CD14-positive monocyte (primary cell): ENCODE results near the gene RNASE4. TPM values are rescaled to one million over a fixed set of nuclear protein-coding genes. Genes with fewer than 3 reads are reported as not detected.

ENCODE experiments used
- DNase-seq, 3 donors: peaks; one replicate each; pipeline ENCODE4 v3.0.0-alpha.2; 2011 to 2022
- H2AFZ ChIP-seq: 2 replicates; pipeline ENCODE4 v1.6.0; 2012; ENCODE audit warnings: mild to moderate bottlenecking, low read depth, low read length, inconsistent platforms; ENCODE audit not compliant: insufficient read depth, poor library complexity, severe bottlenecking
- H3K27ac ChIP-seq, 2 donors: 1 replicate in 1 of 2; 2 replicates in 1 of 2; pipeline ENCODE4 v1.5.1; 2012 to 2013; ENCODE audit warnings: low read length in 2 of 2, control low read depth in 1 of 2, inconsistent platforms in 1 of 2, low read depth in 1 of 2, mild to moderate bottlenecking in 1 of 2
- H3K27me3 ChIP-seq, 2 donors: one replicate each; pipeline versions ENCODE4 v1.6.0 to v1.6.1; 2011 to 2013; ENCODE audit warnings: low read length in 2 of 2; ENCODE audit not compliant: control insufficient read depth in 2 of 2, insufficient read depth in 2 of 2
- H3K36me3 ChIP-seq, 2 donors: replicated peaks in 1 of 2; 1 replicate in 1 of 2; 2 replicates in 1 of 2; pipeline versions ENCODE4 v1.5.1 to v1.6.1; 2012 to 2013; ENCODE audit warnings: low read length in 2 of 2, control low read depth in 1 of 2, inconsistent platforms in 1 of 2, mild to moderate bottlenecking in 1 of 2; ENCODE audit not compliant: insufficient read depth in 2 of 2, control insufficient read depth in 1 of 2
- H3K4me1 ChIP-seq, 2 donors: 1 replicate in 1 of 2; 2 replicates in 1 of 2; pipeline versions ENCODE4 v1.5.1 to v1.6.1; 2012 to 2013; ENCODE audit warnings: low read length in 2 of 2, control low read depth in 1 of 2, inconsistent platforms in 1 of 2, mild to moderate bottlenecking in 1 of 2, moderate library complexity in 1 of 2; ENCODE audit not compliant: insufficient read depth in 2 of 2, control insufficient read depth in 1 of 2
- H3K4me2 ChIP-seq: replicated peaks from 2 replicates; pipeline ENCODE3; 2012; ENCODE audit warnings: low read length, moderate library complexity, mild to moderate bottlenecking; ENCODE audit not compliant: poor library complexity, severe bottlenecking; ENCODE audit errors: extremely low read depth
- H3K4me3 ChIP-seq, 3 experiments: fragments of 200-600 bp in 1 of 3; sonication (generic) in 1 of 3; replicated peaks in 1 of 3; 1 replicate in 2 of 3; 2 replicates in 1 of 3; pipeline ENCODE4 v1.5.1; 2011 to 2013; ENCODE audit warnings: low read length in 3 of 3, mild to moderate bottlenecking in 3 of 3, control low read depth in 2 of 3, low read depth in 2 of 3, inconsistent platforms in 1 of 3, moderate library complexity in 1 of 3
- H3K79me2 ChIP-seq: 2 replicates; pipeline ENCODE4 v1.6.0; 2012; ENCODE audit warnings: mild to moderate bottlenecking, control low read depth, inconsistent platforms, low read length, moderate library complexity; ENCODE audit not compliant: insufficient read depth
- H3K9ac ChIP-seq: 2 replicates; pipeline ENCODE4 v1.6.0; 2017; ENCODE audit warnings: low read length, mild to moderate bottlenecking; ENCODE audit not compliant: insufficient read depth, poor library complexity, severe bottlenecking
- H3K9me3 ChIP-seq, 2 donors: replicated peaks in 1 of 2; 1 replicate in 1 of 2; 2 replicates in 1 of 2; pipeline versions ENCODE4 v1.5.1 to v1.6.1; 2012 to 2013; ENCODE audit warnings: low read length in 2 of 2, control low read depth in 1 of 2; ENCODE audit not compliant: control insufficient read depth in 1 of 2, insufficient read depth in 1 of 2
- H4K20me1 ChIP-seq: 2 replicates; pipeline ENCODE4 v1.6.0; 2012; ENCODE audit warnings: mild to moderate bottlenecking, low read length, control low read depth, moderate library complexity; ENCODE audit not compliant: insufficient read depth
- H3K27ac Mint-ChIP-seq, 7 donors: one replicate each; pipeline ENCODE4 v1.8.0; 2020; ENCODE audit warnings: mild to moderate bottlenecking in 7 of 7, mixed read lengths in 7 of 7, moderate library complexity in 6 of 7, inconsistent platforms in 2 of 7
- H3K27me3 Mint-ChIP-seq, 3 donors: one replicate each; pipeline ENCODE4 v1.8.0; 2021 to 2022; ENCODE audit warnings: low read depth in 3 of 3, mild to moderate bottlenecking in 3 of 3, mixed read lengths in 3 of 3, moderate library complexity in 3 of 3, inconsistent platforms in 1 of 3
- H3K36me3 Mint-ChIP-seq, 2 donors: one replicate each; pipeline ENCODE4 v1.8.0; 2020; ENCODE audit warnings: mixed read lengths in 2 of 2, inconsistent platforms in 1 of 2, mild to moderate bottlenecking in 1 of 2
- H3K4me1 Mint-ChIP-seq: one replicate; pipeline ENCODE4 v1.8.0; 2020; ENCODE audit warnings: mild to moderate bottlenecking, mixed read lengths
- H3K4me3 Mint-ChIP-seq, 2 donors: one replicate each; pipeline ENCODE4 v1.8.0; 2020; ENCODE audit warnings: mild to moderate bottlenecking in 2 of 2, mixed read lengths in 2 of 2, moderate library complexity in 1 of 2
- H3K9me3 Mint-ChIP-seq, 7 donors: one replicate each; pipeline ENCODE4 v1.8.0; 2020 to 2022; ENCODE audit warnings: mixed read lengths in 7 of 7, mild to moderate bottlenecking in 6 of 7, moderate library complexity in 6 of 7, inconsistent platforms in 2 of 7
- CTCF ChIP-seq: fragments of 200-600 bp; IDR thresholded peaks from one replicate; pipeline ENCODE4 v1.8.0; 2022; ENCODE audit warnings: antibody characterized with exemption, mild to moderate bottlenecking
- WGBS: methylation state at CpG from one replicate; pipeline ENCODE4 v1.1.5; 2013; ENCODE audit warnings: missing lambda C conversion rate; ENCODE audit not compliant: insufficient coverage; 5-methylcytosine and 5-hydroxymethylcytosine counted together
- intact Hi-C, 2 donors: fragments of 100-400 bp; cut with micrococcal nuclease; formaldehyde crosslinking; loops; one replicate each; pipeline versions ENCODE4 v1.15.0 to v1.15.1; 2023
- polyA plus RNA-seq, 3 donors: library from polyadenylated mRNA; depleted of rRNA in 1 of 3; unstranded in 2 of 3; stranded (reverse) in 1 of 3; fragments of 300-500 nt in 2 of 3; fragments of >200 nt in 1 of 3; fragmentation: Illumina TruSeq in 2 of 3; gene quantifications; 1 replicate in 2 of 3; 2 replicates in 1 of 3; pipeline ENCODE4 v1.2.3, GENCODE V29; 2012 to 2021

RNASE4 gene
- polyA plus RNA-seq, 3 donors: 18.5 to 85.8 (median 49.1) TPM

- peak overlapping the region in 1 of 3 experiments; percentile 15 for H3K4me3 ChIP-seq
- DNase-seq: peak; percentile 39 to 75 (median 63)
- no peak for TF ChIP-seq CTCF
- no peaks in the 10 kb centered on the region for H3K9me3 ChIP-seq
- H3K36me3 ChIP-seq: no peaks in the 10 kb centered on the region
- no peak overlapping the region for H3K9ac ChIP-seq
- peak overlapping the region; percentile 20 for H3K4me2 ChIP-seq
- no peaks in the 10 kb centered on the region for H3K27me3 ChIP-seq
- peak overlapping the region; percentile 61 for H2AFZ ChIP-seq
- H3K9me3 Mint-ChIP-seq: peaks cover 0 to 2% (median 0%) of the 10 kb centered on the region in 7 donors
- H3K4me1 Mint-ChIP-seq: peaks cover 36% of the 10 kb centered on the region
- peak overlapping the region in 6 of 7 donors; percentile 6 to 55 (median 41) for H3K27ac Mint-ChIP-seq
- no peaks in the 10 kb centered on the region for H3K79me2 ChIP-seq
- H3K27me3 Mint-ChIP-seq: peaks cover 0 to 5% (median 5%) of the 10 kb centered on the region in 3 donors
- H4K20me1 ChIP-seq: no peaks in the 10 kb centered on the region
- peak overlapping the region in 1 of 2 donors; percentile 8 for H3K27ac ChIP-seq
- intact Hi-C loops: no loop called here
- H3K4me3 Mint-ChIP-seq: peak overlapping the region in 1 of 2 donors; percentile 55
- peaks cover 0 to 2% of the 10 kb centered on the region in 2 donors for H3K36me3 Mint-ChIP-seq
- 0% methylated on average over 1 of the region's 2 CpGs for WGBS
- peaks cover 30 to 32% of the 10 kb centered on the region in 2 donors for H3K4me1 ChIP-seq
Observed at GRCh38 chr14:20667957-20668356, 16.4 kb upstream of the RNASE4 start.

GRCh38 chr14:20668969-20669368, 15.4 kb upstream of the RNASE4 start:
- Histone ChIP-seq H3K27ac (no peak overlapping the region), H3K4me3 (no peak overlapping the region), H3K9ac (no peak overlapping the region), H2AFZ (peak overlapping the region; percentile 61), H3K9me3 (no peaks in the 10 kb centered on the region), H4K20me1 (no peaks in the 10 kb centered on the region), H3K4me1 (peaks cover 20 to 22% of the 10 kb centered on the region in 2 donors), H3K79me2 (no peaks in the 10 kb centered on the region), H3K4me2 (no peak overlapping the region), H3K27me3 (no peaks in the 10 kb centered on the region), H3K36me3 (no peaks in the 10 kb centered on the region)
- peaks cover 0 to 5% (median 4%) of the 10 kb centered on the region in 3 donors for H3K27me3 Mint-ChIP-seq
- no peak for DNase-seq
- no peak for TF ChIP-seq CTCF
- H3K27ac Mint-ChIP-seq: no peak overlapping the region
- H3K4me1 Mint-ChIP-seq: peaks cover 26% of the 10 kb centered on the region
- 94% methylated on average over 2 of the region's 2 CpGs for WGBS
- H3K9me3 Mint-ChIP-seq: peaks cover 0 to 2% (median 0%) of the 10 kb centered on the region in 7 donors
- H3K36me3 Mint-ChIP-seq: peaks cover 0 to 2% of the 10 kb centered on the region in 2 donors
- H3K4me3 Mint-ChIP-seq: no peak overlapping the region
- intact Hi-C loops: no loop called here
